Measurements from ENCODE around the gene FRMD4A.

The FRMD4A gene

GRCh38 chr10:14158575-14158974 lies 172.1 kb downstream of the FRMD4A start:
- H3K27ac ChIP-seq, result no peak overlapping the region
- no peak for TF ChIP-seq CTCF (conservative IDR thresholded peaks at IDR 0.05)

GRCh38 chr10:14156104-14156503 lies 174.6 kb downstream of the FRMD4A start:
- H3K27ac ChIP-seq, result no peak overlapping the region

GRCh38 chr10:14153570-14154055 lies 177.1 kb downstream of the FRMD4A start:
- TF ChIP-seq CTCF (conservative IDR thresholded peaks at IDR 0.05), result no peak
- no peak overlapping the region for H3K27ac ChIP-seq

More at GRCh38 chr10:14156104-14156503, 174.6 kb downstream of the FRMD4A start:
- no peak for TF ChIP-seq CTCF (conservative IDR thresholded peaks at IDR 0.05)

- TF ChIP-seq CTCF (conservative IDR thresholded peaks at IDR 0.05), result no peak
- H3K27ac ChIP-seq, result no peak overlapping the region
Observed at GRCh38 chr10:14151571-14151970, 179.2 kb downstream of the FRMD4A start.

GRCh38 chr10:14150526-14150925 lies 180.2 kb downstream of the FRMD4A start:
- no peak for TF ChIP-seq CTCF (conservative IDR thresholded peaks at IDR 0.05)
- no peak overlapping the region for H3K27ac ChIP-seq

- TF ChIP-seq CTCF (conservative IDR thresholded peaks at IDR 0.05), result no peak
- H3K27ac ChIP-seq, result no peak overlapping the region
Observed at GRCh38 chr10:14146501-14146900, 184.2 kb downstream of the FRMD4A start.

GRCh38 chr10:14146025-14146424 lies 184.7 kb downstream of the FRMD4A start:
- no peak overlapping the region for H3K27ac ChIP-seq

More at GRCh38 chr10:14146025-14146424, 184.7 kb downstream of the FRMD4A start:
- TF ChIP-seq CTCF (conservative IDR thresholded peaks at IDR 0.05), result no peak

Measured in VCaP (cell line).